Chondrocyte (in vitro differentiated cells): ENCODE data around the gene RHOT2. TPM values are rescaled to one million over a fixed set of nuclear protein-coding genes. Genes with fewer than 3 reads are reported as not detected.

ENCODE experiments used
- DNase-seq: peaks from one replicate; pipeline ENCODE4 v3.0.0; 2021; ENCODE audit warnings: mixed read lengths, low spot score
- H3K27ac Mint-ChIP-seq: one replicate; pipeline ENCODE4 v1.8.0; 2021; ENCODE audit warnings: mild to moderate bottlenecking, moderate library complexity, mixed read lengths; ENCODE audit not compliant: unreplicated experiment
- H3K27me3 Mint-ChIP-seq: 2 replicates; pipeline ENCODE4 v1.8.0; 2021; ENCODE audit warnings: low read depth, mixed read lengths
- H3K36me3 Mint-ChIP-seq: 2 replicates; pipeline ENCODE4 v1.8.0; 2021; ENCODE audit warnings: low read depth, mixed read lengths
- H3K4me1 Mint-ChIP-seq: 2 replicates; pipeline ENCODE4 v1.8.0; 2021; ENCODE audit warnings: low read depth, mild to moderate bottlenecking, mixed read lengths
- H3K4me3 Mint-ChIP-seq: one replicate; pipeline ENCODE4 v1.8.0; 2021; ENCODE audit warnings: mild to moderate bottlenecking, moderate library complexity, mixed read lengths; ENCODE audit not compliant: unreplicated experiment
- H3K9me3 Mint-ChIP-seq: 2 replicates; pipeline ENCODE4 v1.8.0; 2021; ENCODE audit warnings: low read depth, mixed read lengths
- total RNA-seq: library from RNA; stranded (reverse); gene quantifications from 3 replicates; pipeline ENCODE4 v1.2.1, GENCODE V29; 2021
- TF ChIP-seq, protein P1 (sequence below): fragments of 200-600 bp; sonication (generic); IDR thresholded peaks from 2 replicates; pipeline ENCODE4 v1.5.0; 2021; ENCODE audit warnings: antibody characterized with exemption, mild to moderate bottlenecking, moderate library complexity

RHOT2 gene
- total RNA-seq, 1 donor from 2014 or later = 101 TPM

DNA sequence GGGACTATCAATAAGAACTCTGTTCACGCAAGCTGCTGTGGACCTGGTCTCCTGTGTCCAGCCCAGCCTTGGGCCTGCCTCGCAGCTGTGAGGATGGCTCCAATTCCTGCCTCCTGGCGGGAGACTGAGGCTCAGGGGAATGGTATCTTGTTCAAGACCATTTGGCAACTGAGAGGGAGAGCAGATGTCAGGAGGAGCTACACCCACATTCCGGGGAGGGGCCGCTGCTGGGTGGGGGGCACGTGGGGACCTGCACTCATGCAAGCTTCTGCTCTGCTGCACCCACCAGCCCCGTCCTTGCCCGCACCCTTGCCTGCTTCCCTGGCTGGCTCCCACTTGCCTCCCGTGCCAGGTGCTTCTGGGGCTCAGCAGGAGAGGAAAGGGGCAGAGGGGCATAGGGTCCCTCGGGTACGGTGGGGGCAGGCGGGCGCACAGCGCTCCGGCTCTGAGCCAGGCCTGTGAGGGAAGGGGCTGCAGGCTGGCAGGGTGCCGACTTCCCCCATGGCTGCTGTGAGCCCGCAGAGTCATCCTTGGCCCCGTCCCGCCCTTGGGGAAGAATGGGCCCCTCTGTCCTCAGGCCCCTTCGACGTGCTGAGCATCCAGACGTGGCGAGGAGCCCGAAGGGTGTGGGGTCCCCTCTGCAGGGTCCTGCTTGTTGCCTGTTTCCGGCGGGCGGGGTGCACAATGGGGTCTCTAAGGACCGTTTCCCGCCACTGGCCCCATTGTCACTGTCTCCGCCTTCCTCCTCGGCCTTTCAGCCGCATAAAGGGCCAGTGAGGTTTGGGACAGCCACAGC lies 49.7 kb downstream of the RHOT2 start:
- H3K27me3 Mint-ChIP-seq = no peaks in the 10 kb centered on the region
- TF ChIP-seq, protein P1, sequence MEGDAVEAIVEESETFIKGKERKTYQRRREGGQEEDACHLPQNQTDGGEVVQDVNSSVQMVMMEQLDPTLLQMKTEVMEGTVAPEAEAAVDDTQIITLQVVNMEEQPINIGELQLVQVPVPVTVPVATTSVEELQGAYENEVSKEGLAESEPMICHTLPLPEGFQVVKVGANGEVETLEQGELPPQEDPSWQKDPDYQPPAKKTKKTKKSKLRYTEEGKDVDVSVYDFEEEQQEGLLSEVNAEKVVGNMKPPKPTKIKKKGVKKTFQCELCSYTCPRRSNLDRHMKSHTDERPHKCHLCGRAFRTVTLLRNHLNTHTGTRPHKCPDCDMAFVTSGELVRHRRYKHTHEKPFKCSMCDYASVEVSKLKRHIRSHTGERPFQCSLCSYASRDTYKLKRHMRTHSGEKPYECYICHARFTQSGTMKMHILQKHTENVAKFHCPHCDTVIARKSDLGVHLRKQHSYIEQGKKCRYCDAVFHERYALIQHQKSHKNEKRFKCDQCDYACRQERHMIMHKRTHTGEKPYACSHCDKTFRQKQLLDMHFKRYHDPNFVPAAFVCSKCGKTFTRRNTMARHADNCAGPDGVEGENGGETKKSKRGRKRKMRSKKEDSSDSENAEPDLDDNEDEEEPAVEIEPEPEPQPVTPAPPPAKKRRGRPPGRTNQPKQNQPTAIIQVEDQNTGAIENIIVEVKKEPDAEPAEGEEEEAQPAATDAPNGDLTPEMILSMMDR = no peak

DNA sequence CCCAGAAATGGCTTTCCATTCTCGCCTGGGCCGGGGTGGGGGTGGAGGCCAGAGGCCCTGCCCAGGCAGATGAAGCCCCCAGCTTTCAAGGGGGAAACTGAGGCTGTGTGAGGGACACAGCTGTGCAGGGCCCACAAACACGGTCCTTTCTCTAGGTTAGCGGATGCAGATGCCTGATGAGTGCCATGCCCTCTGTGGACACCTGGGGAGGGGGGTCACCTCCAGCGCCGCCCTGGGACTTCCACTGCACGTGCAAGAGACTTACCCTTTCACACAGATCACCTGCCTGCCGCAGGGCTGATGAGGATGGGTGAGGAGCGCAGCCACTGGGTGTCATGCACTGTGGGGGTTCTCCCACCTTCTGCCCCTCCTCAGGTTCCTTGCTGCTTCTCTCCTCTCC lies 50.5 kb downstream of the RHOT2 start:
- Mint-ChIP-seq H3K9me3 (no peaks in the 10 kb centered on the region), H3K27me3 (no peaks in the 10 kb centered on the region), H3K36me3 (no peaks in the 10 kb centered on the region), H3K4me1 (peaks cover 22% of the 10 kb centered on the region), H3K4me3 (no peak overlapping the region), H3K27ac (no peak overlapping the region)
- DNase-seq = no peak
- TF ChIP-seq, protein P1 = no peak

More for the DNA sequence above, 49.7 kb downstream of the RHOT2 start:
- Mint-ChIP-seq H3K9me3 (no peaks in the 10 kb centered on the region), H3K4me1 (peaks cover 26% of the 10 kb centered on the region), H3K27ac (no peak overlapping the region), H3K36me3 (no peaks in the 10 kb centered on the region), H3K4me3 (no peak overlapping the region)
- DNase-seq = no peak

DNA sequence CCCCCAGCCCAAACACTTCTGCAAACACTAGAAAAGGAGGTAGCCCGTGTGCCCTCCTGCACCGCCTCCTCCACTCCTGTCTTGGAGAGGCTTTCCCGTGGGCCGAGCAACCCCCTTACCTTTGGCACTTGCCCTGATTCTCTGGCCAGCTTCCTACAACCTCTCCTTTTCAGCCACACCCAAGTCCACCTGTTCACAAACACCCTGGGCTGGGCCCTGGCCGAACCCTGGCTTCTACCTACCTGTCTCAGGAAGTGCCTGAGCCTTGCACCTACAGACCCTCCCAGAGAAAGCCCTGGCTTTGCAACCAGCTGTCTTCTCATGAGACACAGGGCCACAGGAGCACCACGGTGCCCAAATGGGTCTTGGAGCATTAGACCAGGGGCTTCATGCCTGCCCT lies 51.0 kb downstream of the RHOT2 start:
- H3K4me3 Mint-ChIP-seq = peak overlapping the region; percentile 35
- H3K36me3 Mint-ChIP-seq = no peaks in the 10 kb centered on the region
- TF ChIP-seq, protein P1 = no peak
- H3K9me3 Mint-ChIP-seq = no peaks in the 10 kb centered on the region
- no peak for DNase-seq
- peaks cover 22% of the 10 kb centered on the region for H3K4me1 Mint-ChIP-seq
- H3K27me3 Mint-ChIP-seq = no peaks in the 10 kb centered on the region
- H3K27ac Mint-ChIP-seq = no peak overlapping the region

DNA sequence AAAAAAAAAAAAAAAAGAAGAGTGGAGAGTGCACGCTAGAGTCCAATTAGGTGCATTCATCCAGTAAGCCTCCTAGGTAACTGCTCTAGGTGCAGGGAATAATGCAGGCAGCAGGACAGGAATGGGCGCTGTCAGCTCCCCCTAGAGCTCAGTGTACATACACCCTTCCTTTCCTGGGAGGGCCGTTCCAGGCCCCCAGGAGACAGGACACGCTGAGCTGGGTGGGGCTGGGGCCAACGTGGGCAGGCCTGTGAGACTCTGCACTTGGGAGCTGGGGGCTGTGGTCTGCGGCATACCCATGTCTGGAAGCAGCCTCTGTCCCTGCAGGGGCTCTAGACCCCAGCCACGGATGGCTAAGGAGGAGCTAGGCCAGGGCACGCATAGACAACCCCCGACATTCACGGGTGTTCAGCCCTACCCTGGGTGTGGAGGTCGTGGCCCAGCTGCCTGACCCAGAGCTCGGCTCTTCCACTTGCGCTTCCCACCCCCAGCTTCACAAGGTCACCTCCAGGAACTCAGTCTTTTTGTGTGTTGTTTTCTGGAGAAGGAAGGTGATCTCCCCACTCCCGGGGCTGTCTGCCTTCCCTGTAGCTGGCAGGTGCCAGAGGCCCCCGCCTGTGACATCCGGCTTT lies 52.0 kb downstream of the RHOT2 start:
- Mint-ChIP-seq H3K36me3 (no peaks in the 10 kb centered on the region), H3K4me1 (peaks cover 22% of the 10 kb centered on the region), H3K9me3 (no peaks in the 10 kb centered on the region), H3K4me3 (peak overlapping the region; percentile 77), H3K27ac (peak overlapping the region; percentile 80), H3K27me3 (no peaks in the 10 kb centered on the region)
- no peak for DNase-seq
- TF ChIP-seq, protein P1 = peak; percentile 45

DNA sequence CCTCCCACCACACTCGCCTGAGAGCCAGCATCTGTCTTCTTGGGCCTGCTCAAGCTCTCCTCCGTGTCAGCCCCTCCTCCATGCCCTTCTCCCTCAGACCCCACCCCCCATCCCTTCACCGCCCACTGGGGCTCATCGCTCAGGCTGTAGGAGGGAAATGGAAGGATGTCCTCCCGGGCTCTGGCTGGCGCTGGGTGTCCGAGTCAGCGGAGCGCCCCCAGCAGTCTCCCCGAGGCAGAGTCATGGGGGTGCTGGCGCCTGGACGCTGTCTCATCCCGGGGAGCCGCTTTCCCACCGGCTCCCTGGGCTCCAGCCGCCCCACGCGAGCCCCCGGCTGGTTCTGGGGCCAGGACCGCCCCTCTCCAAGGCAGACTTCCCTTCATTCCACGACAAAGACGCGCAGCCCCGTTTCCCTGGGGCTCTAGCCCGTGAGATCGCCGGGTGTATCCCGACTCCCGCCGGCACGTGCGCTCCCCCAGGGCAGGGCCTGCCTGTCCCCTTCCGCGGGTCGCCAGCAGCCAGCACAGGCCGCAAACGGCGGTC lies 52.6 kb downstream of the RHOT2 start:
- peak overlapping the region; percentile 80 for H3K27ac Mint-ChIP-seq
- H3K36me3 Mint-ChIP-seq = no peaks in the 10 kb centered on the region
- H3K9me3 Mint-ChIP-seq = no peaks in the 10 kb centered on the region
- H3K4me1 Mint-ChIP-seq = peaks cover 22% of the 10 kb centered on the region
- no peaks in the 10 kb centered on the region for H3K27me3 Mint-ChIP-seq
- peak overlapping the region; percentile 77 for H3K4me3 Mint-ChIP-seq
- no peak for DNase-seq
- TF ChIP-seq, protein P1 = peak; percentile 46
